ENCODE results near the gene KYAT1.
"Not testable (repeated sequence)": the region's sequence is repeated elsewhere in the genome, so short reads cannot be mapped to it uniquely, and the experiment has no call there.

Gene KYAT1

GRCh38 chr9:128810873-128811272 is 70.9 kb downstream of the KYAT1 start:
- H3K36me3 ChIP-seq (ENCODE audit: control insufficient read depth, insufficient read depth, low read length) = peaks cover 37% of the 10 kb centered on the region
- WGBS, 2 experiments (ENCODE audit: insufficient coverage in 2 of 2) = 80 to 83% methylated on average over 1 to 3 of the region's 5 CpGs
- no peaks in the 10 kb centered on the region for H3K9me3 ChIP-seq (ENCODE audit: control insufficient read depth, low read length)
- no peak overlapping the region for H3K27ac ChIP-seq (ENCODE audit: low read depth, low read length, severe bottlenecking)
- no peaks in the 10 kb centered on the region for H3K4me1 ChIP-seq (ENCODE audit: control insufficient read depth, insufficient read depth, low read length, poor library complexity, severe bottlenecking)
- H3K4me3 ChIP-seq (ENCODE audit: extremely low read depth, insufficient read depth, low read length, poor library complexity, severe bottlenecking) = no peak overlapping the region

GRCh38 chr9:128809831-128810230 is 71.9 kb downstream of the KYAT1 start:
- Histone ChIP-seq H3K4me1 (ENCODE audit: control insufficient read depth, insufficient read depth, low read length, poor library complexity, severe bottlenecking) (no peaks in the 10 kb centered on the region), H3K36me3 (ENCODE audit: control insufficient read depth, insufficient read depth, low read length) (peaks cover 47% of the 10 kb centered on the region), H3K9me3 (ENCODE audit: control insufficient read depth, low read length) (no peaks in the 10 kb centered on the region), H3K27ac (ENCODE audit: low read depth, low read length, severe bottlenecking) (no peak overlapping the region), H3K4me3 (ENCODE audit: extremely low read depth, insufficient read depth, low read length, poor library complexity, severe bottlenecking) (no peak overlapping the region)
- WGBS, 2 experiments (ENCODE audit: insufficient coverage in 2 of 2) = 85 to 92% methylated on average over 2 of the region's 2 CpGs

- Histone ChIP-seq H3K27ac (ENCODE audit: low read depth, low read length, severe bottlenecking) (no peak overlapping the region), H3K4me3 (ENCODE audit: extremely low read depth, insufficient read depth, low read length, poor library complexity, severe bottlenecking) (no peak overlapping the region), H3K9me3 (ENCODE audit: control insufficient read depth, low read length) (no peaks in the 10 kb centered on the region), H3K36me3 (ENCODE audit: control insufficient read depth, insufficient read depth, low read length) (peaks cover 51% of the 10 kb centered on the region), H3K4me1 (ENCODE audit: control insufficient read depth, insufficient read depth, low read length, poor library complexity, severe bottlenecking) (no peaks in the 10 kb centered on the region)
- 94 to 96% methylated on average over 8 to 11 of the region's 12 CpGs for WGBS, 2 experiments (ENCODE audit: insufficient coverage in 2 of 2)
These were observed 72.6 kb downstream of the KYAT1 start for GRCh38 chr9:128809036-128809599.

- no peak overlapping the region for H3K27ac ChIP-seq (ENCODE audit: low read depth, low read length, severe bottlenecking)
- H3K4me1 ChIP-seq (ENCODE audit: control insufficient read depth, insufficient read depth, low read length, poor library complexity, severe bottlenecking) = no peaks in the 10 kb centered on the region
- H3K4me3 ChIP-seq (ENCODE audit: extremely low read depth, insufficient read depth, low read length, poor library complexity, severe bottlenecking) = no peak overlapping the region
- WGBS, 2 experiments (ENCODE audit: insufficient coverage in 2 of 2) = 94% methylated on average over 2 to 3 of the region's 3 CpGs
- H3K9me3 ChIP-seq (ENCODE audit: control insufficient read depth, low read length) = no peaks in the 10 kb centered on the region
- peaks cover 56% of the 10 kb centered on the region for H3K36me3 ChIP-seq (ENCODE audit: control insufficient read depth, insufficient read depth, low read length)
These were observed 73.2 kb downstream of the KYAT1 start for GRCh38 chr9:128808543-128808942.

- 82 to 94% methylated on average over 13 to 14 of the region's 14 CpGs for WGBS, 2 experiments (ENCODE audit: insufficient coverage in 2 of 2)
- Histone ChIP-seq H3K36me3 (ENCODE audit: control insufficient read depth, insufficient read depth, low read length) (peaks cover 63% of the 10 kb centered on the region), H3K4me1 (ENCODE audit: control insufficient read depth, insufficient read depth, low read length, poor library complexity, severe bottlenecking) (no peaks in the 10 kb centered on the region), H3K9me3 (ENCODE audit: control insufficient read depth, low read length) (no peaks in the 10 kb centered on the region), H3K27ac (ENCODE audit: low read depth, low read length, severe bottlenecking) (no peak overlapping the region), H3K4me3 (ENCODE audit: extremely low read depth, insufficient read depth, low read length, poor library complexity, severe bottlenecking) (no peak overlapping the region)
These were observed 73.9 kb downstream of the KYAT1 start for GRCh38 chr9:128807827-128808226.

GRCh38 chr9:128805661-128806060 is 76.1 kb downstream of the KYAT1 start:
- H3K27ac ChIP-seq (ENCODE audit: low read depth, low read length, severe bottlenecking) = no peak overlapping the region
- no peak overlapping the region for H3K4me3 ChIP-seq (ENCODE audit: extremely low read depth, insufficient read depth, low read length, poor library complexity, severe bottlenecking)
- WGBS, 2 experiments (ENCODE audit: insufficient coverage in 2 of 2) = 94 to 95% methylated on average over 13 to 14 of the region's 14 CpGs
- peaks cover 77% of the 10 kb centered on the region for H3K36me3 ChIP-seq (ENCODE audit: control insufficient read depth, insufficient read depth, low read length)
- no peaks in the 10 kb centered on the region for H3K4me1 ChIP-seq (ENCODE audit: control insufficient read depth, insufficient read depth, low read length, poor library complexity, severe bottlenecking)
- no peaks in the 10 kb centered on the region for H3K9me3 ChIP-seq (ENCODE audit: control insufficient read depth, low read length)

- Histone ChIP-seq H3K27ac (ENCODE audit: low read depth, low read length, severe bottlenecking) (no peak overlapping the region), H3K4me1 (ENCODE audit: control insufficient read depth, insufficient read depth, low read length, poor library complexity, severe bottlenecking) (no peaks in the 10 kb centered on the region), H3K36me3 (ENCODE audit: control insufficient read depth, insufficient read depth, low read length) (peaks cover 87% of the 10 kb centered on the region), H3K9me3 (ENCODE audit: control insufficient read depth, low read length) (no peaks in the 10 kb centered on the region), H3K4me3 (ENCODE audit: extremely low read depth, insufficient read depth, low read length, poor library complexity, severe bottlenecking) (no peak overlapping the region)
- WGBS, 2 experiments (ENCODE audit: insufficient coverage in 2 of 2) = 90 to 100% methylated on average over 4 of the region's 4 CpGs
These were observed 79.3 kb downstream of the KYAT1 start for GRCh38 chr9:128802482-128802881.

- H3K36me3 ChIP-seq (ENCODE audit: control insufficient read depth, insufficient read depth, low read length) = peaks cover 80% of the 10 kb centered on the region
- H3K9me3 ChIP-seq (ENCODE audit: control insufficient read depth, low read length) = no peaks in the 10 kb centered on the region
- no peak overlapping the region for H3K27ac ChIP-seq (ENCODE audit: low read depth, low read length, severe bottlenecking)
- H3K4me1 ChIP-seq (ENCODE audit: control insufficient read depth, insufficient read depth, low read length, poor library complexity, severe bottlenecking) = no peaks in the 10 kb centered on the region
- H3K4me3 ChIP-seq (ENCODE audit: extremely low read depth, insufficient read depth, low read length, poor library complexity, severe bottlenecking) = no peak overlapping the region
- WGBS, 2 experiments (ENCODE audit: insufficient coverage in 2 of 2) = 92 to 95% methylated on average over 6 of the region's 7 CpGs
These were observed 81.7 kb downstream of the KYAT1 start for GRCh38 chr9:128800061-128800460.

- Histone ChIP-seq H3K36me3 (ENCODE audit: control insufficient read depth, insufficient read depth, low read length) (peaks cover 81% of the 10 kb centered on the region), H3K27ac (ENCODE audit: low read depth, low read length, severe bottlenecking) (no peak overlapping the region)
- 85 to 92% methylated on average over 8 of the region's 8 CpGs for WGBS, 2 experiments (ENCODE audit: insufficient coverage in 2 of 2)
These were observed 82.9 kb downstream of the KYAT1 start for GRCh38 chr9:128798896-128799295.

GRCh38 chr9:128794961-128795360 is 86.8 kb downstream of the KYAT1 start:
- not testable (repeated sequence) for H3K27ac ChIP-seq (ENCODE audit: low read depth, low read length, severe bottlenecking); H3K4me1 ChIP-seq (ENCODE audit: control insufficient read depth, insufficient read depth, low read length, poor library complexity, severe bottlenecking); H3K9me3 ChIP-seq (ENCODE audit: control insufficient read depth, low read length); H3K4me3 ChIP-seq (ENCODE audit: extremely low read depth, insufficient read depth, low read length, poor library complexity, severe bottlenecking)
- 100% methylated on average over 1 of the region's 2 CpGs; no CpG with 5 or more reads in 1 of the 2 experiments for WGBS, 2 experiments (ENCODE audit: insufficient coverage in 2 of 2)
- peaks cover 88% of the 10 kb centered on the region for H3K36me3 ChIP-seq (ENCODE audit: control insufficient read depth, insufficient read depth, low read length)

More at GRCh38 chr9:128798896-128799295, 82.9 kb downstream of the KYAT1 start:
- H3K9me3 ChIP-seq (ENCODE audit: control insufficient read depth, low read length) = no peaks in the 10 kb centered on the region
- H3K4me1 ChIP-seq (ENCODE audit: control insufficient read depth, insufficient read depth, low read length, poor library complexity, severe bottlenecking) = no peaks in the 10 kb centered on the region
- no peak overlapping the region for H3K4me3 ChIP-seq (ENCODE audit: extremely low read depth, insufficient read depth, low read length, poor library complexity, severe bottlenecking)

- Histone ChIP-seq H3K27ac (ENCODE audit: low read depth, low read length, severe bottlenecking) (no peak overlapping the region), H3K9me3 (ENCODE audit: control insufficient read depth, low read length) (no peaks in the 10 kb centered on the region), H3K4me1 (ENCODE audit: control insufficient read depth, insufficient read depth, low read length, poor library complexity, severe bottlenecking) (no peaks in the 10 kb centered on the region), H3K36me3 (ENCODE audit: control insufficient read depth, insufficient read depth, low read length) (peaks cover 82% of the 10 kb centered on the region), H3K4me3 (ENCODE audit: extremely low read depth, insufficient read depth, low read length, poor library complexity, severe bottlenecking) (no peak overlapping the region)
- 95 to 96% methylated on average over 5 to 7 of the region's 8 CpGs for WGBS, 2 experiments (ENCODE audit: insufficient coverage in 2 of 2)
These were observed 88.6 kb downstream of the KYAT1 start for GRCh38 chr9:128792978-128793686.

Measured in mesodermal cell (in vitro differentiated cells).